SH-SY5Y (cell line): ENCODE results near the gene MAPK8IP3.

Source experiments
- GATA2 ChIP-seq: IDR thresholded peaks from 2 replicates; pipeline ENCODE4 v1.6.1; 2011; ENCODE audit warnings: mild to moderate bottlenecking, low read depth, low read length
- GATA3 ChIP-seq: IDR thresholded peaks from 2 replicates; pipeline ENCODE4 v1.6.1; 2011; ENCODE audit warnings: low read depth, mild to moderate bottlenecking, low read length, moderate library complexity

- TF ChIP-seq GATA2: no peak
- TF ChIP-seq GATA3: no peak
These were observed 88.4 kb downstream of the MAPK8IP3 start for GRCh38 chr16:1794221-1794871.
